Left lobe of liver (tissue), 2 donors: ENCODE results near the gene BCAS3. TPM values are rescaled to one million over a fixed set of nuclear protein-coding genes. Genes with fewer than 3 reads are reported as not detected.
"Not testable (repeated sequence)": the region's sequence is repeated elsewhere in the genome, so short reads cannot be mapped to it uniquely, and the experiment has no call there.

ENCODE experiments used
- ATAC-seq: fragments of 200-7000 bp; cut with Tn5 transposase; one replicate; pipeline ENCODE4 v1.9.1; 2020; ENCODE audit warnings: mild to moderate bottlenecking, moderate library complexity
- DNase-seq: peaks from one replicate; pipeline ENCODE4 v3.0.0-alpha.2; 2020; ENCODE audit warnings: low spot score
- total RNA-seq: library from RNA; stranded (reverse); gene quantifications from one replicate; pipeline ENCODE4 v1.2.1, GENCODE V29; 2021
- donor health status: DM: no; HTN: no; CAD: no; lungs with moderate emphysema.
- donor health status: DM: no; HTN: yes; CAD: no.

The BCAS3 gene
- total RNA-seq, 1 donor from 2014 or later = 20.9 TPM

DNA sequence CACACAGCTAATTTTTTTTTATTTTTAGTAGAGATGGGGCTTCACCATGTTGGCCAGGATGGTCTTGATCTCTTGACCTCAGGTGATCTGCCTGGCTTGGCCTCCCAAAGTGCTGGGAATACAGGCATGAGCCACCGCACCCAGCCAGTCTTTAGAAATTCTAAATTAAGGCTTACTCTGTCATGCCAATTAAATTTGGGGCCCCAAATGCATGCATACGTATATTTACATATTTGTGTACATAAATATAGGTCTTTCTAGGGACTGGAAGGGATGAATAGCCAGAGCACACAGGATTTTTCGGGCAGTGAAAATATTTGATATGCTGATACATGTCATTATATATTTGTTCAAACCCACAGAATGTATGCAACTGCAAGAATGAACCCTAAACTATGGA, 105.1 kb downstream of the BCAS3 start:
- DNase-seq (no peak), ATAC-seq (no peak)

DNA sequence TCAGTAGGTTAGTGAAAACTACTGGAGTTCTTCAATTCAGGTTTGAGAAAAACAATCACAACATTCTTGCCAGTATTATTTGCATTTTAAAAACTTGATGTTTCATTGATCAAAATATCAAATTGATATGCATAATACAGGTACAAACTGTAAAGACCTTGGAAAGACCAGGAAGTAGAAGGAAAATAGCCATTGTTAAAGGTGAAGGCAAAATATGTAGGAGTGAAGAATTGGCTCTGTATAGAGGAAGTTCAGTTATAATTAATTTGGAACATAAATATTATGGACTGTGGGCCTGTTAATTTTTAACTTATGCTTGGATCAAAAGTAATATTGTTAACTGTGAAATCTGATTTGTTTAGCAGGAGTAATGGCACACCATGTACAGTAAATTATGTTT, 112.6 kb downstream of the BCAS3 start:
- DNase-seq (no peak), ATAC-seq (no peak)

DNA sequence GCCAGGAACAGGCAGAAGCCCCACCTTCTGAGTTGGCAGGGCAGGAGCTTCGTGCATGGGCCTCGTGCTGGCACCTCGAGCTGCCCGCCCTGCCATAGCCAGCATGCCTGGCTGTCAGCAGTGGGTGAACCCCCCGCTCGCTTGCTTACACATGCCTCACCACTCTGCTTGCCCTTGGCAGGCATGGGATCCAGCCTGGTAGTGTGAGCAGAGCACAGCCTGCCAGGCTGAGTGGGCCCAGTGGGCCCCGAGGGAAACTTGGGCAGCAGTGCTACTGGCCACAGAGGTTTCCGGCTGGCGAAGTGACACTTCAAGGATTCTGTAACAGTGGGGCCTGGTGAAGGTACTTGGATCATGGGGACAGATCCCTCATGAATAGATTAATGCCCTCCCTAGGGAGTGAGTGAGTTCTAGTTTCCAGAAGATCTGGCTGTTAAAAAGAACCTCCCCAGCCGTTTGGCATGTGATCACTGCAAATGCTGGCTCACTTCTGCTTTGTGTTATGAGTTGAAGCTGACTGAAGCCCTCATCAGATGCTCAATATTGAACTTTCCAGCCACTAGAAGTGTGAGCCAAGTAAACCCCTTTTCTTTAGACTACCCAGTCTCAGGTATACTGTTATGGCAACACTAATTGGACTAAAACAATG, 114.7 kb downstream of the BCAS3 start:
- no peak for DNase-seq
- no peak for ATAC-seq

DNA sequence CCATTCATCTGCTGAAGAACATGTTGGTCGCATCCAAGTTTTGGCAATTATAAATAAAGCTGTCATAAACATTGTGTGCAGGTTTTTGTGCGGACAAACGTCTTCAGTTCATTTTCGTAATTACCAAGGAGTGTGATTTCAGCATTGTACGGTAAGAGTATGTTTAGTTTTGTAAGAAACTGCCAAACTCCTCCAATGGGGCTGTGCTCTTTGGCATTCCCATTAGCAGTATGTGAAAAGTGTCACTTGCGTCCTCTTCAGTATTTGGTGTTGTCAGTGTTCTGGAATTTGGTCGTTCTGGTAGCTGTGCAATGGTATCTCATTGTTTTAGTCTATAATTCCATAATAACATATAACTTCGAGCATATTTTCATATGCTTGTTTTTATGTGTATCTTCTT, 120.9 kb downstream of the BCAS3 start:
- no peak for ATAC-seq
- no peak for DNase-seq

DNA sequence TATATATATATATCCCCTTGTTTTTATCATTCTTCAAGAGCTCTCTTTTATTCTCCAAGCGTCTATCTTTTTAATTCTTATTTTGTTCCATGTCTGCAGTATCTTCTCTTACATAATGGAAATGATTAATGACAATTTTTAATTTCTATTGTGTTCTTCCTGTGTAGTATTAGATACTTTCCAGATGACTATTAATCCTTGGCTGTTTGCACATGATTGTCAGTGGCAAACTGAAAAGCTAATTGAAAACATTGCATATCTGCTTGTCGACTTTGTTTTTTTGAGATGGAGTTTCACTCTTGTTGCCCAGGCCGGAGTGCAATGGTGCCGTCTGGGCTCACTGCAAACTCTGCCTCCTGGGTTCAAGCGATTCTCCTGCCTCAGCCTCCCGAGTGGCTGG, 124.7 kb downstream of the BCAS3 start:
- ATAC-seq = no peak
- DNase-seq = no peak

DNA sequence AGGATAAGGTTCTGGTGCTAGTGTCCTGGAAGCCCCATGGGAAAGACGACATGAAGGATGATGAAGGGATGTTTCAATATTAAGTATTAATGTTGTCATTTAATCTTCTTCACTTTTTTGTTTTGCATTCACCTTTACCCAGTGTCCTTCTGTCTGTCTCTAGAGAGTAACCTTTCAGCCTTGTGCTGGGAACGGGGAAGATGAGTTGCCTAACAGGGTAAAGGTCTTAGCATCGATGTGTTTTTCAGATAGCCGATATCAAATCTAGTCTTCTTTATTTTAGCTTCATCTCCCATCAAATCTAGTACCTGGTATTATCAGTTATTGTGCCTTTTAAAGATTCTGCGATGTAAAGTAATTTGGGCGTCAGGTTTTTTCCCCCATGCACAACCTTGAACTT, 125.4 kb downstream of the BCAS3 start:
- DNase-seq (no peak), ATAC-seq (peak; percentile 89)

DNA sequence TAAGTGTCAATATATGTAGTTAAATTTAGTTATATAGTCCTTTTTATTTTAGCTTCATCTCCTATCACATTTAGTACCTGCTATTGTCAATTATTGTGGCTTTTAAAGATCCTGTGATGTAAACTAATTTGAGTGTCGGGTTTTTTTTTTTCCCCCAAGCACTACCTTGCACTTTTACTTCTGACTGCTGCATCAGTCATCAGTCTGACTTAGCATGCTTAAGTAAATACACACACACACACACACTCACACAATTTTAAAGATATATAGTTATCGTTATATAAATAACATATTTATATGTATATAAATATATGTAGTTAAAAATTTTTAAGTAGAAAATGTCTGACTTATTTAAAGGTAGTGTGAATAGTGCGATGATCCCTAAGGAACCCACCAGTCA, 127.2 kb downstream of the BCAS3 start:
- DNase-seq (no peak), ATAC-seq (no peak)

DNA sequence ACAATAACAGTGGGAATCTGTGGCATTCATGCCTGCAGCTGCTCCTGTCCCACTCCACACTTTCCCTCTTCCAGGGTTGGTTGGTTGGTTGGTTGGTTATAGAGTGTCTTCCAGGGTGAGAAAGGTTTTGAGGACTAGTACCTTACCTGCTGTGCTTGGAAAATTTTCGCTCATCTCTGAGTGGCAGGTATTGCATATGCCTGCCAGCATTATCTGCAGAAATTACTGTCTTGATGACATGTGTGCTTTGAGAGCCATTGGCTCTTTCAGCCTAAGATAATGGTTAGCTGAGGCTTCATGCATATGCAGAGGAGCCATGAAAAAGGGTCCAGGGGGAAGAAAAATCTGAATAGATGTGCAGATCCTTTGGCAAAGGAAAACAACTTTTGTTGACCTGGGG, 131.8 kb downstream of the BCAS3 start:
- ATAC-seq (no peak), DNase-seq (no peak)

DNA sequence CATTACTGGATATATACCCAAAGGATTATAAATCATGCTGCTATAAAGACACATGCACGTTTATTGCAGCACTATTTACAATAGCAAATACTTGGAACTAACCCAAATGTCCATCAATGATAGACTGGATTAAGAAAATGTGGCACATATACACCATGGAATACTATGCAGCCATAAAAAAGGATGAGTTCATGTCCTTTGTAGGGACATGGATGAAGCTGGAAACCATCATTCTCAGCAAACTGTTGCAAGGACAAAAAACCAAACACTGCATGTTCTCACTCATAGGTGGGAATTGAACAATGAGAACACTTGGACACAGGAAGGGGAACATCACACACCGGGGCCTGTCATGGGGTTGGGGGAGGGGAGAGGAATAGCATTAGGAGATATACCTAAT, 137.3 kb downstream of the BCAS3 start:
- ATAC-seq, DNase-seq: not testable (repeated sequence)

DNA sequence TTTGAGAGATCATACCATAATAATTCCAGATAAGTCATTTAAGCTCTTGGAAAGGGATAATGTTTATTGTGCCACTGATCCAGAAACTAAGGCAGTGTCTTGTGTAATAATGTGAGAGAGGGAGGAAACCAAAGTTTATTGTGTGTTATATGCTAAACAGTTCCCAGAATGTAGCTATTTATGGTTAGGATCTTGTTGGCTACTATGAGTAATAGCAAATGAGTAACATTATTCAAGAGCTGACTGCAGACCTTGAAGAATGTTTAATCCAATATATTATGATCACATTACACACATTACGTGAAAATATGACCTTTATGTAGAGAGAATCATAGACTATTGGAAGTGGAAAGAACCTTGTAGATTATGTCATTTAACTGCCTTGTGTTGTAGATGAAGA, 139.5 kb downstream of the BCAS3 start:
- DNase-seq (no peak), ATAC-seq (no peak)

DNA sequence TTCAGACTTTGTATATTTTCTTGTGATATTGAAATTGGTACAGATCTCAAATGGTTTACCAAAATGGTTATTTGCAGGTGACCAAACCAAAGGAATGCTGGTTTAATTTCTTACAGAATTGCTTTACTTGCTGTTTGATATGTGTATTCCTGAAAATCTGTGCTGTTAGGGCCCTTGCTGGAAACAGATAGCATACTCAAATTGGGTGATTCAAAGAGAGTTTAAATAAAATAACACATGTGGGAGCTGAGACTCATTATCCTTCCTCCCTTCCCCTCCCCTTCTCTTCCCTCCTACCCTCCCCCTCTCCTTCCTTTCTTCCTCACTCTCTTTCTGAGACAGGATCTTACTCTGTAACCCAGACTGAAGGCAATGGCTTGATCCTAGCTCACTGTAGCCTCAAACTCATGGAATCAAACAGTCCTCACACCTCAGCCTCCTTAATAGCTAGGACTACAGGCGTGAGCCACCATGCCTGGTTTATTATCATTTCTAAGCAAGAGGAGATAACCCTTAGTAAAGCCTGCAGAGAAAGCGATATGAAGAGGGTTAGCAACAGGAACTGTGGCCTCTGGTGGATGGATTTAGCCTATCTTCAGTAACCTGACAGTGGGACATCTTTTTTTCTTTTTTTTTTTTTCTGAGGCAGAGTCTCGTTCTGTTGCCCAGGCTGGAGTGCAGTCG, 141.9 kb downstream of the BCAS3 start:
- DNase-seq = no peak
- ATAC-seq = no peak

DNA sequence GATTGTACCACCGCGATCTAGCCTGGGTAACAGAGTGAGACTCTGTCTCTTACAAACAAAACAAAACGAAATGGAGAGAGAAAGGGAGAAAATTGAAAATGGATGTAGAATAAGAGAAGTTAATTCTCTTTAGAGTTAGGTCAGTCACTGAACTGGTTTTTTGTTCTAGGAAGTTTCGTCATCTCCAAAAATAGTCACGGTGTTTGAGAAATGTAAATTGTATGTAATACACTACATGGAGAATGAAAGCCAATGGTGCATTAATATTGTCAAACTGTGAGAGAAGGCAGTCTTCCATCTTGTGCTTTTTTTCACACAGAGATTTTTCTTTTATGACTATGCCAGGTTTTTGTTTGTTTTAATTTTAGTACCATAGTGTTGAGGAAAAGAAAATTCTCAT, 145.9 kb downstream of the BCAS3 start:
- ATAC-seq (no peak), DNase-seq (no peak)

DNA sequence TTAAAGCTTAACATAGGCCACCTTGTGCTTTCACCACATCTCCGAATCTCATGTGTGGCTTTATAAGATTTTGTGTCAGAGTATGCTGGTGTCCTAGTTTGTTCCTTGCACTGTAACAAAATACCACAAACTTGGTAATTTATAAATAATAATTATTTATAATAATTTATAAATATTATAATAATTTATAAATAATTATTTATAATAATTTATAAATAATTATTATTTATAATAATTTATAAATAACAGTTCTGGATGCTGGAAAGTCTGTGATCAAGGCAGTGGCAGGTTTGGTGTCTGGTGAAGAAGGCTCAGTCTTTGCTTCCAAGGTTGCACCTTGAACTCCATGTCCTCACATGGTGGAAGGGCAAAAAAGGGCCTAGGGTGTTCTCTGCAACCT, 147.7 kb downstream of the BCAS3 start:
- ATAC-seq (no peak), DNase-seq (no peak)

DNA sequence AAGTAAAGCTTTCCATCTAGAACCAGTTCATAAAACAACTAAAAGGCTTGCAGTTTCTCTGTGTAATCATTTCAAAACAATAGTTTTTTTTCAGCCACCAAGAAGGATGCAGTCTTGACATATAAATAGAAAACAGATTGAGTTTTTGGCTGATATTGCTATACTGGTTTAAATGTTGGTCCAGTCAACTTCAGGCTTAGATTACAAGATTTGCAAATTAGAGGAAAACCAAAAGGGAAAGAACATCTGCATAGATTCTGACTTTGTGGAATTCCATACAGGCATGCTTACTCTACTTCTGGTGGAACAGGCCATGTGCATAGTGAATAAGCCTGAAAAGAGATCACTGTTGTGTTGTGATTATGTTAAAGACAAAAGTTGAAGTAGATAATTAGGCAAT, 150.3 kb downstream of the BCAS3 start:
- no peak for ATAC-seq
- DNase-seq = no peak

DNA sequence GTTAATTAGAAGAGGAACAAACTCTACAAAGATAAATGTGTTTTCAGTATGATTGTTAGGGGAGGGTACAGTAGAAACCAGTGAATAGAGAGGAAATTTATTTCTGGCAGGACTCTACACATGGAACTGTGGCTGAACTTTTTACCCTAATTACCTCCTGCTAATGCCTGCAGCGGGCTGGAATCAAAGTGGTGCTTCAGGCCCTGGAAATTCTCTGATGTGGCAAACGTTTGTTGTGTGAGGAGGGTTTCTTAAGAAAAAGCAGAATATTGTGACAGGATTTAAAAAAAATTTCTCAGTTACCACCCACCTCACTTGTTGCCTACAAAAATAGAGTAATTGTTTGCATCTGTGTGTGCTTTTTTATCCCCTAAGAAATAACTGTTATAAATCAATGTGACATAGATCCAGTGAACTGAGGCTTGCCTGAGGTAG, 154.5 kb downstream of the BCAS3 start:
- DNase-seq (no peak), ATAC-seq (no peak)

DNA sequence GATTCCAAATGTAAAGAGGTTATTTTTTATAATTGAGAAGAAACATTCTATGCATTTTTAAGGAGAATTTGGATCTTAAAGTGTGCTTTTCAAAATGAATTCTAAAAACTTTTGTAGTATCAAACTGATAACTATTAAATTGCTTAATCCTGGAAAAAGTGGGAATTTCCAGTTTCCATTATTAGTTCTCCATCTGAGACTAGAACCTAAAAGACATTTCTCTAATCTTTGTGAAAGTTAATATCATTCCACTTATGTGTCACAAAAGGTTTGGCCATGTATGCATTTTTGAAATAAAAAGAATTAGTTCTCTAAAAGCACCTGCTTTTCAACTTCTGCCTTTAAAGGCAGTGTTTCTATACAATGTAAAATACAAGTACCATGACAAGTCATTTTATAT, 155.0 kb downstream of the BCAS3 start:
- ATAC-seq (no peak), DNase-seq (no peak)

DNA sequence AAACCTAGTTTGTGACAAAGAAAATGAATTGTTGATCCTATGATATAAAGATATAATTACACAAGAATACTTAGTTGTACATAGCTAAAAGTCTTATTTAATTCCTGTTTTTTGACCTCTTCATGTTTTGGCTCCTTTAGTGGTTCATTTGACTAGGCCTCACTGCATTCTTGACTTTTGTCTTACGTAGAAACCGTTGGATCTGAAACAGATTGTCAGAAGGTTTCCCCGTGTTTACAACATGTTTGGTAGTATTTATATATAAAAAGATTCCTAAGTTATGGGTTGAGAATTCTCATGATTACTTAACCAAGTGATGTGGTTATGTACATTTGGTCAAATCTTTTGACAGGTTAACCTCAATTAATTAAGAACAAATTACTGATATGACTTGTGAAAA, 162.8 kb downstream of the BCAS3 start:
- DNase-seq = no peak

DNA sequence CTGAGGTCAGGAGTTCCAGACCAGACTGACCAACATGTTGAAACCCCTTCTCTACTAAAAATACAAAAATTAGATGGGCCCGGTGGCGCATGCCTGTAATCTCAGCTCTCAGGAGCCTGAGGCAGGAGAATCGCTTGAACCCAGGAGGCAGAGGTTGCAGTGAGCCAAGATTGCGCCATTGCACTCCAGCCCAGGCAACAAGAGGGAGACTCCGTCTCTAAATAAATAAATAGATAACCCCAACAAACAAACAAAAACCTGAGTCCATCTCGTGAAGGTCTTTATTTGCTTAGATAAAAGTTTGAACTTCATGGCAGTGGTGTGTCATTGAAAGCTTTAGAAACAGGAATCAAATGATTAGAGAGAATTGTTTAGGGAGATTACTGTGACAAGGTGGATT, 167.4 kb downstream of the BCAS3 start:
- peak; percentile 34 for ATAC-seq

More for the DNA sequence above, 162.8 kb downstream of the BCAS3 start:
- no peak for ATAC-seq

DNA sequence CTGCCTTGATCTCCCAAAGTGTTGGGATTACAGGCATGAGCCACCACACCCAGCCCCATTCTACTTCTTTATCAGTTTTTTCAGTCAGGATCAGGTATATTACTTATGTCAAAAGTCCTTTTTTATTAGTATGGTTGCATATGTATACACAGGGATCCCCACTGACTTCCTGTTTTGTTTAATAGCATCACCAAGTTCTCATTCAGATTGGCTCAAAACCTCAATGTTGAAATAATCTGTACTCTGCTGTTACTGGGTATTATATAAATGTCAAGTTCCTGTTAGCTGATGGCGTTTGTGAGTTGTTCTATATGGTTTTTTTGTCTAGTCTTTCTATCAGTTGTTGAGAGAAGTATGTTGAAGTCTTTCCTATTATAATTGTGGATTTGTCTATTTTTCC, 168.5 kb downstream of the BCAS3 start:
- DNase-seq (no peak), ATAC-seq (no peak)

More for the DNA sequence above, 167.4 kb downstream of the BCAS3 start:
- DNase-seq = no peak

DNA sequence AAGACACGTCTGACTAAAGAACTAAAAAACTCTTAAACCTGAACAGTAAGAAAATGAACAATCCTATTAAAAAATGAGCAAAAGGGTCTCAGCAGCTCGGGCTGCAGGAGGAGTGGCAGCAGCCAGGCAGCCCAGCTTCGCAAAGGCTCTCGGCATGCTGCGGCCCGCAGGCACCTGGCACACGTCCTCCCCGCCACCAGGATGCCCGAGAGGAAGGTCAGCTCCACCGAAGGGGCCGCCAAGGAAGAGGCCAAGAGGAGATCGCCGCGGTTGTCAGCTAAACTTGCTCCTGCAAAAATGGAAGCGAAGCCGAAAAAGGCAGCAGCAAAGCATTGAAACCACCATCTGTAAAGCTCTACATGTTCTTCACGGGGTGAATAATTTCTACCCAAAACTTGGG, 173.5 kb downstream of the BCAS3 start:
- ATAC-seq (no peak), DNase-seq (no peak)

DNA sequence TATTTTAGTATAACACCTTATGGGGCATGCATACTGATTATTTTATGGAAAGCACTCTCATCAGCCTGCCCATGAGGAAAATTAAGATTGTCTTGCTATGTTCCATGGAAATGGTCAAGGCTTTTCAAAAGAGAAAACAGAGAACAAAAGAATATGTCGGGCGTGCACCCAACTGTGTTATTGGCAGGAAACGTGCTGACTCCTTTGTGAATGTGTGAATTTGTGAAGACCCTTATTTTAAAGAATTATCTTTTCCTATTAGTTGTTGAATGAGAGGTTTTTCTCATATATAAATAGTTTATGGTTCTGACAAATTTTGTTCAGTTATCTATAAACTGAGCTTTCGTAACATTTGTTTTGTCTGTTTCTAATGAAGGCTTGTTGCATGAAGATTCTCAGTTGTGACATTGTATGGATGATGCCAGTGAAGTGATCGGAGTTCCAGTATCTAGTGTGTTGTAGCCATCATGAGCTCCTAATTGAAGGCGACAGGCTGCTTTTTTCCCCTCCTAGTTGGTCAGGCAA, 180.0 kb downstream of the BCAS3 start:
- ATAC-seq = no peak
- no peak for DNase-seq

DNA sequence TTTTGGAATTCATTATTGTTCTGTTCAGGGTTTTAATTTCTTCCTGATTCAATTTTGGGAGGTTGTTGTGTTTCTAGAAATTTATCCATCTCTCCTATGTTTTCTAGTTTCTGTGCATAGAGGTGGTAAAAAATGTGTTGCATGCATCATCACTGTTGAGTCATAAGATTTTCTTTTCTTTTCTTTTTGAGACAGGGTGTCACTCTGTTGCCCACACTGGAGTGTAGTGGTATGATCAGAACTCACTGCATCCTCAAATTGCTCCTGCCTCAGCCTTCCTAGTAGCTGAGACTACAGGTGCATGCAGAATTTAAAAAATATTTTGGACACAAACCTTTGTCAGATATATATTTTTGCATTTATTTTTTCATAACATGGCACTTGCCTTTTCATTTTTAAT, 184.8 kb downstream of the BCAS3 start:
- DNase-seq = no peak
- ATAC-seq = no peak
